WERI-Rb-1 (cell line): ENCODE measurements around the gene ZNF783.
"Not testable (repeated sequence)": the region's sequence is repeated elsewhere in the genome, so short reads cannot be mapped to it uniquely, and the experiment has no call there.

Source experiments
- DNase-seq: peaks from one replicate; pipeline ENCODE4 v3.0.0-alpha.2; 2020
- H3K27ac ChIP-seq: fragments of 250-450 bp; sonication (Bioruptor Pico); 2 replicates; pipeline ENCODE4 v1.5.1; 2020; ENCODE audit warnings: mild to moderate bottlenecking, moderate library complexity
- H3K27me3 ChIP-seq: fragments of 250-450 bp; sonication (Bioruptor Pico); 2 replicates; pipeline ENCODE4 v1.5.1; 2021; ENCODE audit warnings: mild to moderate bottlenecking, low read depth, moderate library complexity; ENCODE audit not compliant: insufficient read depth, severe bottlenecking
- H3K36me3 ChIP-seq: fragments of 250-450 bp; sonication (Bioruptor Pico); 2 replicates; pipeline ENCODE4 v1.5.1; 2020; ENCODE audit warnings: mild to moderate bottlenecking, moderate library complexity
- H3K4me3 ChIP-seq: 2 replicates; pipeline ENCODE4 v1.5.1; 2011; ENCODE audit warnings: low read depth, mild to moderate bottlenecking, control low read depth, low read length
- H3K9me3 ChIP-seq: fragments of 250-450 bp; sonication (Bioruptor Pico); 2 replicates; pipeline ENCODE4 v1.5.1; 2021; ENCODE audit warnings: mild to moderate bottlenecking, moderate library complexity; ENCODE audit not compliant: severe bottlenecking
- CTCF ChIP-seq: IDR thresholded peaks from 2 replicates; pipeline ENCODE4 v1.5.1; 2011; ENCODE audit warnings: low read depth, mild to moderate bottlenecking, control low read depth, inconsistent platforms, low read length

Gene ZNF783

GRCh38 chr7:149248777-149249176 is 13.2 kb upstream of the ZNF783 start:
- peaks cover 34% of the 10 kb centered on the region for H3K36me3 ChIP-seq
- H3K27ac ChIP-seq = no peak overlapping the region
- no peak for DNase-seq
- no peaks in the 10 kb centered on the region for H3K27me3 ChIP-seq
- no peak overlapping the region for H3K4me3 ChIP-seq
- TF ChIP-seq CTCF = no peak
- no peaks in the 10 kb centered on the region for H3K9me3 ChIP-seq

GRCh38 chr7:149250151-149250550 is 11.8 kb upstream of the ZNF783 start:
- not testable (repeated sequence) for DNase-seq, H3K9me3 ChIP-seq, H3K27me3 ChIP-seq, H3K27ac ChIP-seq, H3K4me3 ChIP-seq
- peaks cover 45% of the 10 kb centered on the region for H3K36me3 ChIP-seq

- H3K36me3 ChIP-seq = peaks cover 45% of the 10 kb centered on the region
- H3K27ac ChIP-seq, H3K9me3 ChIP-seq, DNase-seq, H3K4me3 ChIP-seq, H3K27me3 ChIP-seq: not testable (repeated sequence)
Observed at GRCh38 chr7:149251518-149251917, 10.5 kb upstream of the ZNF783 start.

GRCh38 chr7:149252378-149252777 is 9.6 kb upstream of the ZNF783 start:
- Histone ChIP-seq H3K9me3 (no peaks in the 10 kb centered on the region), H3K27me3 (no peaks in the 10 kb centered on the region), H3K4me3 (no peak overlapping the region), H3K36me3 (peaks cover 45% of the 10 kb centered on the region), H3K27ac (no peak overlapping the region)
- TF ChIP-seq CTCF = no peak
- no peak for DNase-seq

GRCh38 chr7:149253665-149254064 is 8.3 kb upstream of the ZNF783 start:
- Histone ChIP-seq H3K4me3 (no peak overlapping the region), H3K27ac (no peak overlapping the region), H3K36me3 (peaks cover 45% of the 10 kb centered on the region), H3K9me3 (no peaks in the 10 kb centered on the region), H3K27me3 (no peaks in the 10 kb centered on the region)
- TF ChIP-seq CTCF = no peak
- DNase-seq = no peak

- peaks cover 45% of the 10 kb centered on the region for H3K36me3 ChIP-seq
- no peak for TF ChIP-seq CTCF
Observed at GRCh38 chr7:149254181-149254858, 7.7 kb upstream of the ZNF783 start.

GRCh38 chr7:149255174-149255573 is 6.8 kb upstream of the ZNF783 start:
- no peak for TF ChIP-seq CTCF
- H3K36me3 ChIP-seq = peaks cover 43% of the 10 kb centered on the region

More at GRCh38 chr7:149254181-149254858, 7.7 kb upstream of the ZNF783 start:
- H3K4me3 ChIP-seq = no peak overlapping the region
- no peak overlapping the region for H3K27ac ChIP-seq
- no peaks in the 10 kb centered on the region for H3K9me3 ChIP-seq
- H3K27me3 ChIP-seq = no peaks in the 10 kb centered on the region
- no peak for DNase-seq

More at GRCh38 chr7:149255174-149255573, 6.8 kb upstream of the ZNF783 start:
- H3K27me3 ChIP-seq = no peaks in the 10 kb centered on the region
- no peaks in the 10 kb centered on the region for H3K9me3 ChIP-seq
- no peak for DNase-seq
- no peak overlapping the region for H3K4me3 ChIP-seq
- H3K27ac ChIP-seq = no peak overlapping the region
